H1 (cell line): Measurements from ENCODE around the gene ADD1. TPM values are rescaled to one million over a fixed set of nuclear protein-coding genes. Genes with fewer than 3 reads are reported as not detected.

Experiments used
- CTCF ChIA-PET: fragments of 300-600 bp; sonication (Branson Sonifier 250); formaldehyde crosslinking; loops from one replicate; lab custom pipeline; 2021; ENCODE audit not compliant: partially characterized antibody; lab: Charles Lee
- POLR2A ChIA-PET: fragments of 300-600 bp; sonication (Branson Sonifier 250); formaldehyde crosslinking; loops from one replicate; lab custom pipeline; 2021; ENCODE audit warnings: inconsistent platforms; ENCODE audit not compliant: partially characterized antibody; lab: Charles Lee
- DNase-seq, 2 experiments: peaks; one replicate each; pipeline versions ENCODE4 v3.0.0 to v3.0.0-alpha.2; 2010 to 2022; ENCODE audit warnings: low spot score in 2 of 2, low read depth in 1 of 2, mixed read lengths in 1 of 2
- FAIRE-seq: peaks from 2 replicates; lab custom pipeline; 2011; peaks lifted over from hg19 to GRCh38; lab: Jason Lieb, UNC
- H2AFZ ChIP-seq: 2 replicates; pipeline ENCODE4 v1.8.1; 2012; ENCODE audit warnings: low read length, inconsistent platforms
- H2AK5ac ChIP-seq: 2 replicates; pipeline ENCODE4 v1.6.1; 2013; ENCODE audit warnings: low read depth, low read length
- H2BK120ac ChIP-seq: replicated peaks from 2 replicates; pipeline ENCODE3; 2013; ENCODE audit warnings: low read depth, low read length, inconsistent platforms
- H2BK12ac ChIP-seq: 2 replicates; pipeline ENCODE4 v1.6.1; 2013; ENCODE audit warnings: low read depth, low read length
- H2BK15ac ChIP-seq: 2 replicates; pipeline ENCODE4 v1.6.1; 2013; ENCODE audit warnings: low read length
- H2BK20ac ChIP-seq: 2 replicates; pipeline ENCODE4 v1.6.1; 2013; ENCODE audit warnings: low read length
- H2BK5ac ChIP-seq: 2 replicates; pipeline ENCODE4 v1.6.1; 2013; ENCODE audit warnings: low read depth, low read length
- H3K14ac ChIP-seq: 2 replicates; pipeline ENCODE4 v1.6.1; 2013; ENCODE audit warnings: inconsistent platforms; ENCODE audit not compliant: insufficient read length
- H3K18ac ChIP-seq: 2 replicates; pipeline ENCODE4 v1.6.1; 2013; ENCODE audit warnings: low read length; ENCODE audit errors: extremely low read depth
- H3K23ac ChIP-seq: 2 replicates; pipeline ENCODE4 v1.6.1; 2013; ENCODE audit warnings: inconsistent platforms; ENCODE audit not compliant: insufficient read length
- H3K23me2 ChIP-seq: 2 replicates; pipeline ENCODE4 v1.6.1; 2013; ENCODE audit warnings: low read depth, low read length
- H3K27ac ChIP-seq: 2 replicates; pipeline ENCODE4 v1.6.1; 2011; ENCODE audit warnings: low read depth, low read length, inconsistent platforms
- H3K27me3 ChIP-seq, 4 experiments: replicated peaks in 1 of 4; 1 replicate in 1 of 4; 2 replicates in 3 of 4; pipeline versions ENCODE4 v1.6.1 to v1.8.1; 2011 to 2013; ENCODE audit warnings: low read length in 3 of 4, mild to moderate bottlenecking in 3 of 4, inconsistent platforms in 2 of 4, mixed read lengths in 2 of 4, moderate library complexity in 1 of 4; ENCODE audit not compliant: control insufficient read depth in 3 of 4, insufficient read depth in 3 of 4; ENCODE audit errors: extremely low read depth in 1 of 4
- H3K36me3 ChIP-seq, 4 experiments: 2 replicates each; pipeline versions ENCODE4 v1.6.1 to v1.8.1; 2011 to 2013; ENCODE audit warnings: mild to moderate bottlenecking in 4 of 4, low read length in 3 of 4, moderate library complexity in 2 of 4, control low read depth in 1 of 4, inconsistent platforms in 1 of 4; ENCODE audit not compliant: insufficient read depth in 4 of 4, control insufficient read depth in 2 of 4
- H3K4ac ChIP-seq: replicated peaks from 2 replicates; pipeline ENCODE3; 2013; ENCODE audit warnings: low read length, low read depth, mixed read lengths, inconsistent platforms; ENCODE audit not compliant: insufficient read length
- H3K4me1 ChIP-seq, 4 experiments: replicated peaks in 1 of 4; 1 replicate in 1 of 4; 2 replicates in 3 of 4; pipeline versions ENCODE4 v1.6.1 to v1.8.1; 2011 to 2013; ENCODE audit warnings: low read length in 3 of 4, inconsistent platforms in 2 of 4, mixed read lengths in 1 of 4; ENCODE audit not compliant: insufficient read depth in 4 of 4, control insufficient read depth in 3 of 4
- H3K4me2 ChIP-seq, 2 experiments: 2 replicates each; pipeline versions ENCODE4 v1.6.1 to v1.8.1; 2011 to 2013; ENCODE audit warnings: low read depth in 2 of 2, low read length in 2 of 2, control low read depth in 1 of 2, inconsistent platforms in 1 of 2, mild to moderate bottlenecking in 1 of 2; ENCODE audit not compliant: insufficient read depth in 1 of 2
- H3K4me3 ChIP-seq, 4 experiments: fragments of 200-600, 300-600 bp in 1 of 4; sonication (generic), shearing (Covaris generic), sonication (Bioruptor Twin) in 1 of 4; 2 replicates each; pipeline versions ENCODE4 v1.5.1 to v1.8.1; 2011 to 2016; ENCODE audit warnings: low read length in 4 of 4, low read depth in 3 of 4, control low read depth in 2 of 4, inconsistent platforms in 2 of 4, mild to moderate bottlenecking in 2 of 4, mixed read lengths in 1 of 4, moderate library complexity in 1 of 4; ENCODE audit not compliant: insufficient read depth in 2 of 4; ENCODE audit errors: extremely low read depth in 1 of 4
- H3K56ac ChIP-seq: replicated peaks from 2 replicates; pipeline ENCODE3; 2013; ENCODE audit warnings: low read depth, mild to moderate bottlenecking, mixed read lengths, low read length, inconsistent platforms; ENCODE audit not compliant: insufficient read length
- H3K79me1 ChIP-seq: 2 replicates; pipeline ENCODE4 v1.6.1; 2013; ENCODE audit warnings: low read depth, low read length, control low read depth
- H3K79me2 ChIP-seq, 2 experiments: 2 replicates each; pipeline versions ENCODE4 v1.6.1 to v1.8.1; 2012 to 2013; ENCODE audit warnings: low read length in 2 of 2, mild to moderate bottlenecking in 2 of 2, inconsistent platforms in 1 of 2; ENCODE audit not compliant: insufficient read depth in 2 of 2, control insufficient read depth in 1 of 2
- H3K9ac ChIP-seq, 4 experiments: replicated peaks in 1 of 4; 1 replicate in 1 of 4; 2 replicates in 3 of 4; pipeline versions ENCODE4 v1.6.1 to v1.8.1; 2011 to 2013; ENCODE audit warnings: low read depth in 3 of 4, low read length in 3 of 4, control low read depth in 2 of 4, mild to moderate bottlenecking in 2 of 4, moderate library complexity in 2 of 4, inconsistent platforms in 1 of 4; ENCODE audit errors: extremely low read depth in 1 of 4
- H3K9me3 ChIP-seq, 2 experiments: 2 replicates each; pipeline versions ENCODE4 v1.6.1 to v1.8.1; 2012 to 2013; ENCODE audit warnings: mild to moderate bottlenecking in 2 of 2, moderate library complexity in 2 of 2, control low read depth in 1 of 2, inconsistent platforms in 1 of 2, low read depth in 1 of 2, low read length in 1 of 2, mixed read lengths in 1 of 2; ENCODE audit not compliant: insufficient read depth in 2 of 2
- H4K20me1 ChIP-seq, 2 experiments: replicated peaks in 1 of 2; 2 replicates each; pipeline versions ENCODE3 to v1.8.1; 2011 to 2013; ENCODE audit warnings: inconsistent platforms in 2 of 2, low read length in 2 of 2, mild to moderate bottlenecking in 1 of 2; ENCODE audit not compliant: insufficient read depth in 2 of 2, control insufficient read depth in 1 of 2
- H4K5ac ChIP-seq: 2 replicates; pipeline ENCODE4 v1.6.1; 2013; ENCODE audit warnings: low read length, low read depth, mixed read lengths, inconsistent platforms; ENCODE audit not compliant: insufficient read length
- H4K8ac ChIP-seq: 2 replicates; pipeline ENCODE4 v1.8.0; 2013; ENCODE audit warnings: mild to moderate bottlenecking, moderate library complexity, low read length, inconsistent platforms; ENCODE audit not compliant: insufficient read depth; ENCODE audit errors: extremely low read depth
- H4K91ac ChIP-seq: replicated peaks from 2 replicates; pipeline ENCODE3; 2013; ENCODE audit warnings: low read length, mixed read lengths, inconsistent platforms; ENCODE audit not compliant: insufficient read length
- JUN ChIP-seq: IDR thresholded peaks from 2 replicates; pipeline ENCODE4 v1.6.1; 2011; ENCODE audit warnings: low read depth, mild to moderate bottlenecking, improper control_type of control experiment, low read length
- KDM1A ChIP-seq: fragments of 200-600, 300-600 bp; sonication (generic); IDR thresholded peaks from 2 replicates; pipeline ENCODE4 v1.7.1; 2016; ENCODE audit warnings: mild to moderate bottlenecking, low read length, borderline replicate concordance
- KDM5A ChIP-seq: fragments of 200-600 bp; IDR thresholded peaks from 2 replicates; pipeline ENCODE4 v1.7.1; 2012; ENCODE audit warnings: mild to moderate bottlenecking, low read length, inconsistent platforms, mixed read lengths
- MAX ChIP-seq: IDR thresholded peaks from 2 replicates; pipeline ENCODE4 v1.6.1; 2012; ENCODE audit warnings: inconsistent platforms
- POLR2AphosphoS5 ChIP-seq: IDR thresholded peaks from 2 replicates; pipeline ENCODE4 v1.6.1; 2011; ENCODE audit warnings: low read depth, low read length
- RAD21 ChIP-seq, 2 experiments: IDR thresholded peaks in 1 of 2; conservative IDR thresholded peaks in 1 of 2; 2 replicates each; pipeline ENCODE4 v1.6.1; 2011; ENCODE audit warnings: low read depth in 2 of 2, low read length in 2 of 2, improper control_type of control experiment in 1 of 2, inconsistent platforms in 1 of 2, mild to moderate bottlenecking in 1 of 2, moderate library complexity in 1 of 2
- RXRA ChIP-seq: IDR thresholded peaks from 2 replicates; pipeline ENCODE4 v1.6.1; 2011; ENCODE audit warnings: low read depth, mild to moderate bottlenecking, low read length, moderate library complexity; ENCODE audit not compliant: insufficient read depth
- SAP30 ChIP-seq: fragments of 300-600 bp; sonication (generic); IDR thresholded peaks from 2 replicates; pipeline ENCODE4 v1.7.1; 2012; ENCODE audit warnings: low read length, moderate library complexity, mild to moderate bottlenecking, inconsistent platforms; ENCODE audit not compliant: insufficient read depth, insufficient replicate concordance
- TBP ChIP-seq: IDR thresholded peaks from 2 replicates; pipeline ENCODE4 v1.6.1; 2011; ENCODE audit warnings: low read depth, low read length, improper control_type of control experiment
- WGBS, 2 experiments: shearing (Covaris generic) in 1 of 2; methylation state at CpG; one replicate each; pipeline versions ENCODE4 v1.1.6 to v1.1.7; 2013 to 2015; ENCODE audit warnings: low lambda C conversion rate in 2 of 2, mixed read lengths in 2 of 2, inconsistent platforms in 1 of 2, low coverage in 1 of 2, missing lambda C conversion rate in 1 of 2; ENCODE audit not compliant: insufficient replicate concordance in 2 of 2, insufficient coverage in 1 of 2, insufficient read length in 1 of 2; ENCODE audit errors: extremely low coverage in 1 of 2, missing lambda C conversion rate in 1 of 2; 5-methylcytosine and 5-hydroxymethylcytosine counted together
- polyA plus RNA-seq, 7 experiments: library from polyadenylated mRNA; depleted of rRNA in 3 of 7; stranded (reverse) in 5 of 7; unstranded in 2 of 7; fragments of >200 nt in 5 of 7; fragments of 200-250 nt in 2 of 7; gene quantifications; 1 replicate in 5 of 7; 2 replicates in 1 of 7; 4 replicates in 1 of 7; pipeline versions ENCODE4 v1.2.1 to v1.2.3, GENCODE V29; 2011 to 2013; ENCODE audit warnings: missing spikeins in 2 of 7, mixed read lengths in 2 of 7
- total RNA-seq: library from RNA; stranded (reverse); fragmentation: NEBNext Ultra II Directional; extraction: Animal tissue kit (Norgen Biotek cat#: 25700); gene quantifications from 2 replicates; pipeline ENCODE4 v1.2.1, GENCODE V29; 2021
- TF ChIP-seq, protein P1 (sequence below): IDR thresholded peaks from 2 replicates; pipeline ENCODE4 v1.6.1; 2012; ENCODE audit warnings: low read length, inconsistent platforms

Gene ADD1
- total and polyA plus RNA-seq, 2 of the 8 experiments (the other 6 are each of a cell fraction or from before 2014, with no cell fraction given), result 113 to 143 TPM

DNA sequence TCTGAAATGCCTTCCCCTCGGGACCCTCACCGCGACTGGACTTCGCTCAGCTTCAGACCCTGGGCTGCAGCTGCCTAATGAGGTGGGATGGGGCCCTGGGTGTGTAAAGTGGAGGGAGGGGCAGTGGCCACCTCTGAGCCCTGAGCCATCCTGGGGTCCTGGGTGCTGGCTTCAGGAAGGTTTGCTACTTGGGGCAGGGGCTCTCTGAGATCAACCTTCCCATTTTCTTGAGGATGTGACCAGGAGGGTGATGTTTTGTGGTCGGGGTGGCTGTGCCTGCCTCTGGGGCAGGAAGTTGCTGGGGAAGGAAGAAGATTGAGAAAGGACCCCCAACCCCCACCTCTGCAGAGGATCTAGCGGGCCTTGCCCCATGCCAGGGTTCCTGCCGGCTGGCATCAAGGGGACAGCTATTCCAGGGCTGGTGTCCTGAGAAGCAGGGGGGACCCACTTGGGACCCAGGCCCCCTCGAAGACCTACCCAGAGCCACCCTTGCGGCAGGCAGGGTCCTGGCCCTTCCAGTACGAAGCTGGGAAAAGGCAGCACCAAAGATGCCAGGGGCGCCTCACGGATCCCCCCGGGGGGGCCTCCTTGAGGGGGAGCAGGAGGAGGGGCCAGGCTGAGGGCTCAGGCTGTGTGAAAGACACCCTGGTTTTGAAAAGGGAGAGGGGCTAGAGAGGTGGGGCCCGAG, 44.3 kb upstream of the ADD1 start:
- Histone ChIP-seq H4K20me1 (peaks cover 1 to 3% of the 10 kb centered on the region in 2 experiments), H4K91ac (no peak overlapping the region), H2BK15ac (no peak overlapping the region; the same call in 1 of the 2 replicates), H3K56ac (no peak overlapping the region), H3K23ac (no peak overlapping the region), H2AFZ (no peak overlapping the region), H3K9me3 (no peaks in the 10 kb centered on the region), H2AK5ac (no peak overlapping the region), H4K8ac (no peak overlapping the region; the same call in 1 of the 2 replicates), H3K23me2 (no peaks in the 10 kb centered on the region), H3K79me2 (no peaks in the 10 kb centered on the region), H3K4me2 (no peak overlapping the region), H3K4me1 (peaks cover 0 to 21% (median 11%) of the 10 kb centered on the region in 4 experiments; a peak in 5 of 7 replicates), H4K5ac (no peak overlapping the region), H3K4ac (no peak overlapping the region), H2BK12ac (no peak overlapping the region), H2BK120ac (no peak overlapping the region), H2BK5ac (no peak overlapping the region), H3K27me3 (peaks cover 0 to 1% (median under 1%) of the 10 kb centered on the region in 4 experiments; a peak in 2 of 7 replicates), H3K9ac (no peak overlapping the region), H3K36me3 (no peaks in the 10 kb centered on the region), H3K27ac (no peak overlapping the region), H3K14ac (no peak overlapping the region), H2BK20ac (no peak overlapping the region), H3K79me1 (0 out of 2 replicates have a peak, but pooled peaks cover 2% of the 10 kb centered on the region), H3K4me3 (no peak overlapping the region), H3K18ac (no peak overlapping the region)
- ChIA-PET CTCF (interaction anchor here (0.8 to 2.1 kb wide), 5 partner anchors 19 to 257 kb away, joined by 3 to 9 read pairs (median 3); no protein-coding TSS in a partner anchor), POLR2A (interaction anchor here (1.5 to 6.6 kb wide), 4 partner anchors 12 to 20 kb away, joined by 4 to 48 read pairs (median 16); no protein-coding TSS in a partner anchor)
- no peak for FAIRE-seq
- no peak for DNase-seq
- 92% methylated on average over 13 of the region's 14 CpGs; no CpG with 5 or more reads in 1 of the 2 experiments for WGBS, 2 experiments
- TF ChIP-seq MAX (no peak), KDM1A (no peak), POLR2AphosphoS5 (no peak), JUN (no peak), RAD21 (IDR thresholded peaks at IDR 0.05 in 1 of 2, conservative IDR thresholded peaks at IDR 0.05 in 1 of 2; ENCODE audit: low read depth in 2 of 2, low read length in 2 of 2) (no peak), SAP30 (no peak), RXRA (no peak), TBP (no peak), KDM5A (no peak)
- TF ChIP-seq, protein P1, sequence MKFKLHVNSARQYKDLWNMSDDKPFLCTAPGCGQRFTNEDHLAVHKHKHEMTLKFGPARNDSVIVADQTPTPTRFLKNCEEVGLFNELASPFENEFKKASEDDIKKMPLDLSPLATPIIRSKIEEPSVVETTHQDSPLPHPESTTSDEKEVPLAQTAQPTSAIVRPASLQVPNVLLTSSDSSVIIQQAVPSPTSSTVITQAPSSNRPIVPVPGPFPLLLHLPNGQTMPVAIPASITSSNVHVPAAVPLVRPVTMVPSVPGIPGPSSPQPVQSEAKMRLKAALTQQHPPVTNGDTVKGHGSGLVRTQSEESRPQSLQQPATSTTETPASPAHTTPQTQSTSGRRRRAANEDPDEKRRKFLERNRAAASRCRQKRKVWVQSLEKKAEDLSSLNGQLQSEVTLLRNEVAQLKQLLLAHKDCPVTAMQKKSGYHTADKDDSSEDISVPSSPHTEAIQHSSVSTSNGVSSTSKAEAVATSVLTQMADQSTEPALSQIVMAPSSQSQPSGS, result no peak
